ENCODE data around the gene ELK4. TPM values are rescaled to one million over a fixed set of nuclear protein-coding genes. Genes with fewer than 3 reads are reported as not detected.

ELK4 gene
- total and polyA plus RNA-seq, 2 of the 4 experiments (the other 2 are of a cell fraction) = 4.6 to 11.3 TPM

GRCh38 chr1:205604825-205605505 lies 26.8 kb downstream of the ELK4 start:
- no peak overlapping the region for H3K4me2 ChIP-seq (ENCODE audit: low read depth, low read length)
- no peak overlapping the region for H2BK15ac ChIP-seq (ENCODE audit: low read depth, low read length)
- 98% methylated on average over 4 of the region's 5 CpGs; no CpG with 5 or more reads in 1 of the 2 experiments for WGBS, 2 experiments (ENCODE audit: extremely low coverage in 2 of 2, insufficient read length in 1 of 2)
- no peak overlapping the region for H2BK20ac ChIP-seq (ENCODE audit: low read depth, low read length)
- H3K27me3 ChIP-seq (ENCODE audit: control insufficient read depth, insufficient read depth, low read length) = no peaks in the 10 kb centered on the region
- no peak overlapping the region for H3K14ac ChIP-seq (replicated peaks; ENCODE audit: low read depth, low read length)
- H2BK5ac ChIP-seq (ENCODE audit: low read depth, low read length, poor library complexity, severe bottlenecking) = no peak overlapping the region
- ATAC-seq (ENCODE audit: low read depth) (no peak), DNase-seq (no peak)
- no peak overlapping the region for H2AK5ac ChIP-seq (ENCODE audit: low read depth, low read length)
- H3K79me1 ChIP-seq (ENCODE audit: low read depth in 1 of 2, low read length in 2 of 2) = peaks cover 7 to 28% of the 10 kb centered on the region in 2 experiments; a peak in 3 of 4 replicates
- no peak overlapping the region for H4K8ac ChIP-seq (ENCODE audit: low read depth in 2 of 2, low read length in 2 of 2)
- H3K18ac ChIP-seq (ENCODE audit: low read depth, low read length) = no peak overlapping the region
- no peaks in the 10 kb centered on the region for H3K9me3 ChIP-seq (ENCODE audit: control insufficient read depth, insufficient read depth, low read length)
- no peak overlapping the region for H3K56ac ChIP-seq (ENCODE audit: extremely low read depth, insufficient read depth, low read length)
- POLR2A ChIA-PET (ENCODE audit: unreplicated experiment) = no interaction called here
- TF ChIP-seq MXI1 (IDR thresholded peaks at IDR 0.05; ENCODE audit: borderline replicate concordance, low read depth, low read length) (no peak), RAD21 (IDR thresholded peaks at IDR 0.05; ENCODE audit: low read length) (no peak), BHLHE40 (IDR thresholded peaks at IDR 0.05; ENCODE audit: low read depth, low read length) (no peak), CEBPB (IDR thresholded peaks at IDR 0.05; ENCODE audit: low read depth, low read length) (0 out of 2 replicates have a peak, but pooled peaks have one; percentile 33), SMC3 (IDR thresholded peaks at IDR 0.05; ENCODE audit: low read depth, low read length) (no peak), MAZ (IDR thresholded peaks at IDR 0.05; ENCODE audit: borderline replicate concordance, low read depth, low read length) (no peak)
- CTCF ChIA-PET = no interaction called here
- H2AK9ac ChIP-seq (replicated peaks; ENCODE audit: low read depth, low read length, poor library complexity) = no peak overlapping the region
- H3K27ac ChIP-seq (ENCODE audit: insufficient read depth, low read length) = no peak overlapping the region
- no peak overlapping the region for H3K4me3 ChIP-seq (ENCODE audit: insufficient read depth, low read depth, low read length)
- H3K4me1 ChIP-seq (ENCODE audit: control insufficient read depth, insufficient read depth, low read length) = peaks cover 2% of the 10 kb centered on the region
- dilution Hi-C loops (cut with HindIII; ENCODE audit: low sequenced_read_pairs, unreplicated experiment) (no loop called here), intact Hi-C loops (cut with micrococcal nuclease) (no loop called here), in situ Hi-C loops (cut with MboI; ENCODE audit: low sequenced_read_pairs) (no loop called here)
- H4K5ac ChIP-seq (ENCODE audit: low read depth, low read length) = no peak overlapping the region
- peak overlapping the region; percentile 42; the same call in 1 of the 2 replicates for H3K23ac ChIP-seq (ENCODE audit: low read depth, low read length)
- H3K36me3 ChIP-seq (ENCODE audit: control insufficient read depth, insufficient read depth, low read length) = peaks cover 6% of the 10 kb centered on the region
- no peak overlapping the region for H3K4ac ChIP-seq (ENCODE audit: low read depth, low read length)
- no peak overlapping the region for H3K9ac ChIP-seq (ENCODE audit: low read depth, low read length)
- peaks cover 12% of the 10 kb centered on the region; the same call in 1 of the 2 replicates for H3K9me1 ChIP-seq (ENCODE audit: insufficient read depth, low read length)
- no TSS peak for BruUV-seq (replicated peaks)
- H2AFZ ChIP-seq (replicated peaks; ENCODE audit: low read length, poor library complexity) = no peak overlapping the region
- H2BK120ac ChIP-seq (ENCODE audit: low read depth, low read length) = no peak overlapping the region
- H4K20me1 ChIP-seq (ENCODE audit: insufficient read depth, low read length) = peaks cover 4% of the 10 kb centered on the region; the same call in 1 of the 2 replicates
- H4K91ac ChIP-seq (ENCODE audit: insufficient read depth, low read depth, low read length) = no peak overlapping the region
